ENCODE measurements around the gene MACIR. TPM values are rescaled to one million over a fixed set of nuclear protein-coding genes. Genes with fewer than 3 reads are reported as not detected.

Gene MACIR
- total and polyA plus RNA-seq, 2 donors (not counting 3 experiments of a cell fraction or from before 2014, with no cell fraction given), result 4.0 to 9.3 TPM

- Histone ChIP-seq H3K36me3 (ENCODE audit: control insufficient read depth in 2 of 2, extremely low read depth in 1 of 2, insufficient read depth in 2 of 2, low read length in 2 of 2) (no peaks in the 10 kb centered on the region), H3K4me1 (ENCODE audit: control insufficient read depth, extremely low read depth, insufficient read depth, low read length) (no peaks in the 10 kb centered on the region), H3K27me3 (ENCODE audit: control insufficient read depth in 2 of 2, insufficient read depth in 2 of 2, low read length in 2 of 2) (no peaks in the 10 kb centered on the region), H3K9ac (replicated peaks; ENCODE audit: extremely low read depth, insufficient read depth, low read length) (no peak overlapping the region), H3K79me2 (ENCODE audit: control insufficient read depth, insufficient read depth, low read length) (no peaks in the 10 kb centered on the region), H3K4me2 (ENCODE audit: insufficient read depth, low read length) (no peak overlapping the region), H3K9me3 (replicated peaks; ENCODE audit: control insufficient read depth, insufficient read depth, low read length) (no peaks in the 10 kb centered on the region), H3K9me1 (replicated peaks; ENCODE audit: control insufficient read depth, extremely low read depth, insufficient read depth, low read length) (no peaks in the 10 kb centered on the region), H3K27ac (ENCODE audit: insufficient read depth, low read depth, low read length) (no peak overlapping the region), H3K4me3 (replicated peaks in 1 of 3; ENCODE audit: insufficient read depth in 1 of 3, low read depth in 1 of 3, low read length in 3 of 3) (no peak overlapping the region), H2AFZ (ENCODE audit: low read depth, low read length) (no peak overlapping the region), H4K20me1 (replicated peaks; ENCODE audit: control insufficient read depth, extremely low read depth, insufficient read depth, low read length) (no peaks in the 10 kb centered on the region)
- POLR2A ChIA-PET, result no interaction called here
- CTCF ChIA-PET, result interaction anchor here (0.6 kb wide), 1 partner anchor 11 kb away, joined by 4 read pairs; no protein-coding TSS in a partner anchor
- intact Hi-C loops (cut with micrococcal nuclease) (no loop called here), dilution Hi-C loops (cut with MboI; ENCODE audit: extremely low pct_ligation_motif_present, low sequenced_read_pairs) (no loop called here)
- no TSS peak for BruUV-seq (replicated peaks)
- TF ChIP-seq EZH2 (IDR thresholded peaks at IDR 0.05; ENCODE audit: borderline replicate concordance, low read depth, low read length, severe bottlenecking) (no peak), POLR2A (IDR thresholded peaks at IDR 0.05; ENCODE audit: low read depth, low read length) (no peak), CTCF (IDR thresholded peaks at IDR 0.05; ENCODE audit: extremely low read depth in 1 of 2, insufficient read depth in 1 of 2, low read depth in 1 of 2, low read length in 2 of 2) (no peak), JUN (IDR thresholded peaks at IDR 0.05; ENCODE audit: borderline replicate concordance, insufficient read depth, insufficient read length, low read depth) (no peak), GATA2 (IDR thresholded peaks at IDR 0.05; ENCODE audit: insufficient read depth, insufficient read length, low read depth, low read length) (no peak), MAX (IDR thresholded peaks at IDR 0.05; ENCODE audit: insufficient read depth, insufficient read length) (no peak), MYC (IDR thresholded peaks at IDR 0.05; ENCODE audit: low read depth, low read length) (no peak), FOS (IDR thresholded peaks at IDR 0.05; ENCODE audit: borderline replicate concordance, insufficient read depth, low read length) (no peak)
- FAIRE-seq (no peak), DNase-seq (ENCODE audit: low read depth, low spot score) (no peak)
These were observed 40.1 kb downstream of the MACIR start for GRCh38 chr5:103298607-103299188.
